Measurements from ENCODE around the gene CDC25B. TPM values are rescaled to one million over a fixed set of nuclear protein-coding genes. Genes with fewer than 3 reads are reported as not detected.
A peak's percentile ranks its signal among the peaks of the same experiment; 100 is the strongest.

Gene CDC25B
- total and polyA plus RNA-seq, 8 donors = 9.4 to 56.5 (median 25.1) TPM

GRCh38 chr20:3763671-3764601 lies 32.2 kb upstream of the CDC25B start:
- DNase-seq = peak in 1 of 2 donors; percentile 12
- H3K27ac ChIP-seq = peak overlapping the region in 4 of 5 donors; percentile 14 to 94 (median 44)
- intact Hi-C loops (cut with DNase I; ENCODE audit: low total_unique reads) = loop anchor here (10.0 kb wide), 1 partner anchor 89 kb away; no protein-coding TSS in a partner anchor
- 77 to 90% (median 84%) methylated on average over 8 of the region's 8 CpGs for WGBS, 5 donors
- TF ChIP-seq POLR2AphosphoS5 (IDR thresholded peaks at IDR 0.05) = no peak
- TF ChIP-seq EP300 (IDR thresholded peaks at IDR 0.05) = no peak
- peaks cover 0 to 10% (median 3%) of the 10 kb centered on the region in 4 donors for H3K36me3 ChIP-seq
- peaks cover 21 to 78% (median 52%) of the 10 kb centered on the region in 4 donors for H3K4me1 ChIP-seq
- H3K4me3 ChIP-seq = no peak overlapping the region
- H3K27me3 ChIP-seq = no peaks in the 10 kb centered on the region
- H3K9me3 ChIP-seq = no peaks in the 10 kb centered on the region

- H3K27ac ChIP-seq = peak overlapping the region in 4 of 5 donors; percentile 31 to 94 (median 36)
- 83 to 97% (median 93%) methylated on average over 3 of the region's 3 CpGs for WGBS, 5 donors
- TF ChIP-seq EP300 (IDR thresholded peaks at IDR 0.05) (no peak), POLR2AphosphoS5 (IDR thresholded peaks at IDR 0.05) (no peak), CTCF (IDR thresholded peaks at IDR 0.05) (no peak), POLR2A (IDR thresholded peaks at IDR 0.05) (no peak)
- H3K9me3 ChIP-seq = no peaks in the 10 kb centered on the region
- DNase-seq = no peak
- no peaks in the 10 kb centered on the region for H3K27me3 ChIP-seq
- peaks cover 0 to 5% (median 2%) of the 10 kb centered on the region in 4 donors for H3K36me3 ChIP-seq
- H3K4me3 ChIP-seq = no peak overlapping the region
- peaks cover 26 to 80% (median 54%) of the 10 kb centered on the region in 4 donors for H3K4me1 ChIP-seq
- intact Hi-C loops (cut with DNase I; ENCODE audit: low total_unique reads) = loop anchor here (10.0 kb wide), 1 partner anchor 90 kb away; no protein-coding TSS in a partner anchor
Observed at GRCh38 chr20:3764659-3765058, 31.5 kb upstream of the CDC25B start.

GRCh38 chr20:3765171-3765882 lies 30.8 kb upstream of the CDC25B start:
- peaks cover 0 to 5% (median 0%) of the 10 kb centered on the region in 4 donors for H3K36me3 ChIP-seq
- H3K9me3 ChIP-seq = no peaks in the 10 kb centered on the region
- H3K4me3 ChIP-seq = peak overlapping the region in 3 of 4 donors; percentile 73 to 85 (median 76)
- peaks cover 26 to 73% (median 54%) of the 10 kb centered on the region in 4 donors for H3K4me1 ChIP-seq
- intact Hi-C loops (cut with DNase I; ENCODE audit: low total_unique reads) = loop anchor here (10.0 kb wide), 1 partner anchor 91 kb away; no protein-coding TSS in a partner anchor
- H3K27me3 ChIP-seq = no peaks in the 10 kb centered on the region
- TF ChIP-seq POLR2AphosphoS5 (IDR thresholded peaks at IDR 0.05) (no peak), POLR2A (IDR thresholded peaks at IDR 0.05) (no peak), CTCF (IDR thresholded peaks at IDR 0.05) (no peak), EP300 (IDR thresholded peaks at IDR 0.05) (no peak)
- 59 to 76% (median 69%) methylated on average over 3 of the region's 3 CpGs for WGBS, 5 donors
- DNase-seq = peak in 1 of 2 donors; percentile 61
- peak overlapping the region in 4 of 5 donors; percentile 10 to 94 (median 78) for H3K27ac ChIP-seq

- no peak for DNase-seq
- no peaks in the 10 kb centered on the region for H3K9me3 ChIP-seq
- peaks cover 0 to 4% (median 0%) of the 10 kb centered on the region in 4 donors for H3K36me3 ChIP-seq
- intact Hi-C loops (cut with DNase I; ENCODE audit: low total_unique reads) = loop anchor here (10.0 kb wide), 1 partner anchor 92 kb away; no protein-coding TSS in a partner anchor
- peak overlapping the region; percentile 73 to 88 (median 80) for H3K4me3 ChIP-seq
- H3K27me3 ChIP-seq = no peaks in the 10 kb centered on the region
- H3K27ac ChIP-seq = peak overlapping the region in 4 of 5 donors; percentile 68 to 95 (median 90)
- 14 to 25% (median 20%) methylated on average over 9 of the region's 9 CpGs for WGBS, 5 donors
- H3K4me1 ChIP-seq = peaks cover 26 to 64% (median 52%) of the 10 kb centered on the region in 4 donors
- TF ChIP-seq POLR2AphosphoS5 (IDR thresholded peaks at IDR 0.05) = no peak
- no peak for TF ChIP-seq EP300 (IDR thresholded peaks at IDR 0.05)
- no peak for TF ChIP-seq POLR2A (IDR thresholded peaks at IDR 0.05)
- no peak for TF ChIP-seq CTCF (IDR thresholded peaks at IDR 0.05)
Observed at GRCh38 chr20:3766422-3767109, 29.5 kb upstream of the CDC25B start.

All from stomach (tissue), 9 donors.